DND-41 (cell line): ENCODE data around the gene SNTG2.

Source experiments
- ATAC-seq: fragments of 200-7000 bp; cut with Tn5 transposase; 3 replicates; pipeline ENCODE4 v1.9.1; 2021; ENCODE audit warnings: low read depth; ENCODE audit not compliant: insufficient read depth
- DNase-seq: peaks from one replicate; pipeline ENCODE4 v3.0.0-alpha.2; 2020
- H2AFZ ChIP-seq: 2 replicates; pipeline ENCODE4 v1.6.0; 2012; ENCODE audit warnings: low read depth, low read length
- H3K27ac ChIP-seq: 2 replicates; pipeline ENCODE4 v1.5.1; 2012; ENCODE audit warnings: low read length, inconsistent platforms
- H3K27me3 ChIP-seq: fragments of 200-600 bp; sonication (generic); 2 replicates; pipeline ENCODE4 v1.6.0; 2012; ENCODE audit warnings: low read length, mild to moderate bottlenecking, inconsistent platforms; ENCODE audit not compliant: insufficient read depth, poor library complexity
- H3K36me3 ChIP-seq: 2 replicates; pipeline ENCODE4 v1.5.1; 2012; ENCODE audit warnings: low read length, inconsistent platforms; ENCODE audit not compliant: insufficient read depth
- H3K4me1 ChIP-seq: 2 replicates; pipeline ENCODE4 v1.5.1; 2012; ENCODE audit warnings: mild to moderate bottlenecking, low read length; ENCODE audit not compliant: insufficient read depth
- H3K4me2 ChIP-seq: 2 replicates; pipeline ENCODE4 v1.6.0; 2012; ENCODE audit warnings: mild to moderate bottlenecking, moderate library complexity, low read length, inconsistent platforms; ENCODE audit not compliant: insufficient read depth
- H3K4me3 ChIP-seq, 2 experiments: fragments of 200-600 bp in 1 of 2; shearing (Covaris generic) in 1 of 2; 2 replicates each; pipeline ENCODE4 v1.5.1; 2012 to 2016; ENCODE audit warnings: inconsistent platforms in 2 of 2, low read length in 2 of 2, mild to moderate bottlenecking in 2 of 2, low read depth in 1 of 2, moderate library complexity in 1 of 2
- H3K79me2 ChIP-seq: 2 replicates; pipeline ENCODE4 v1.6.0; 2012; ENCODE audit warnings: low read length, inconsistent platforms; ENCODE audit not compliant: insufficient read depth
- H3K9ac ChIP-seq: 2 replicates; pipeline ENCODE4 v1.6.0; 2012; ENCODE audit warnings: low read depth, mild to moderate bottlenecking, inconsistent platforms, low read length, moderate library complexity
- H3K9me3 ChIP-seq: 2 replicates; pipeline ENCODE4 v1.5.1; 2012; ENCODE audit warnings: low read length, moderate library complexity, mild to moderate bottlenecking, inconsistent platforms; ENCODE audit not compliant: insufficient read depth, severe bottlenecking
- H4K20me1 ChIP-seq: 2 replicates; pipeline ENCODE4 v1.6.0; 2012; ENCODE audit warnings: low read length; ENCODE audit not compliant: insufficient read depth
- EZH2 ChIP-seq: IDR thresholded peaks from 3 replicates; pipeline ENCODE4 v1.6.1; 2012; ENCODE audit warnings: borderline replicate concordance, low read depth, mild to moderate bottlenecking, moderate library complexity, low read length, inconsistent platforms; ENCODE audit not compliant: severe bottlenecking
- TF ChIP-seq, protein P1 (sequence below): IDR thresholded peaks from 2 replicates; pipeline ENCODE4 v1.5.1; 2012; ENCODE audit warnings: borderline replicate concordance, low read length, moderate library complexity, mild to moderate bottlenecking; ENCODE audit not compliant: poor library complexity, severe bottlenecking; ENCODE audit errors: extremely low read depth

SNTG2 gene

GRCh38 chr2:1097101-1097500 is 146.5 kb downstream of the SNTG2 start:
- DNase-seq (no peak), ATAC-seq (no peak)
- Histone ChIP-seq H3K79me2 (no peaks in the 10 kb centered on the region), H3K27ac (no peak overlapping the region), H3K36me3 (peaks cover 17% of the 10 kb centered on the region), H3K9ac (no peak overlapping the region), H4K20me1 (no peaks in the 10 kb centered on the region), H2AFZ (no peak overlapping the region), H3K4me3 (no peak overlapping the region), H3K27me3 (no peaks in the 10 kb centered on the region), H3K4me1 (no peaks in the 10 kb centered on the region), H3K4me2 (no peak overlapping the region), H3K9me3 (no peaks in the 10 kb centered on the region)
- TF ChIP-seq, protein P1, sequence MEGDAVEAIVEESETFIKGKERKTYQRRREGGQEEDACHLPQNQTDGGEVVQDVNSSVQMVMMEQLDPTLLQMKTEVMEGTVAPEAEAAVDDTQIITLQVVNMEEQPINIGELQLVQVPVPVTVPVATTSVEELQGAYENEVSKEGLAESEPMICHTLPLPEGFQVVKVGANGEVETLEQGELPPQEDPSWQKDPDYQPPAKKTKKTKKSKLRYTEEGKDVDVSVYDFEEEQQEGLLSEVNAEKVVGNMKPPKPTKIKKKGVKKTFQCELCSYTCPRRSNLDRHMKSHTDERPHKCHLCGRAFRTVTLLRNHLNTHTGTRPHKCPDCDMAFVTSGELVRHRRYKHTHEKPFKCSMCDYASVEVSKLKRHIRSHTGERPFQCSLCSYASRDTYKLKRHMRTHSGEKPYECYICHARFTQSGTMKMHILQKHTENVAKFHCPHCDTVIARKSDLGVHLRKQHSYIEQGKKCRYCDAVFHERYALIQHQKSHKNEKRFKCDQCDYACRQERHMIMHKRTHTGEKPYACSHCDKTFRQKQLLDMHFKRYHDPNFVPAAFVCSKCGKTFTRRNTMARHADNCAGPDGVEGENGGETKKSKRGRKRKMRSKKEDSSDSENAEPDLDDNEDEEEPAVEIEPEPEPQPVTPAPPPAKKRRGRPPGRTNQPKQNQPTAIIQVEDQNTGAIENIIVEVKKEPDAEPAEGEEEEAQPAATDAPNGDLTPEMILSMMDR = no peak
- no peak for TF ChIP-seq EZH2

DNA sequence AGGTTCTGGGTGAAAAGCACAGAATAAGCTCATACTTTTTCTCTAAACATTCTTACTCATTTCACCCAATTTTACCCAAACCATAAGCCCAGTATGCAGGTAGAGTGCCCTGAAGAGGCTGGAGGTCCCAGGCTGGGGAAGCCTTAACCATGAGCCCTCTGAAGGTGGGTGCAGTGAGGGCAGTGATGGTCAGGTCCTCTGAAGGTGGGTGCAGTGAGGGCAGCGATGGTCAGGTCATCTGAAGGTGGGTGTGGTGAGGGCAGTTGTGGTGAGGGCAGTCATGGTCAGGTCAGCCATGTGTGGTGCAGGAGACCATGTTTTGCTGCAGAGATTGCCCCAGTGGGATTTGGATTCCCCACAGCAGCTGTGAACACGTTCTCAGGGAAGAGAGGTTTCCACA is 148.8 kb downstream of the SNTG2 start:
- H3K4me1 ChIP-seq = no peaks in the 10 kb centered on the region
- DNase-seq (no peak), ATAC-seq (no peak)
- H3K4me2 ChIP-seq = no peak overlapping the region
- peaks cover 25% of the 10 kb centered on the region for H3K36me3 ChIP-seq
- TF ChIP-seq, protein P1 = no peak
- no peak overlapping the region for H2AFZ ChIP-seq
- H3K9me3 ChIP-seq = no peaks in the 10 kb centered on the region
- H3K27me3 ChIP-seq = no peaks in the 10 kb centered on the region
- no peak overlapping the region for H3K4me3 ChIP-seq
- H3K79me2 ChIP-seq = no peaks in the 10 kb centered on the region
- H3K9ac ChIP-seq = no peak overlapping the region
- H4K20me1 ChIP-seq = no peaks in the 10 kb centered on the region
- H3K27ac ChIP-seq = no peak overlapping the region

- Histone ChIP-seq H3K4me2 (no peak overlapping the region), H3K79me2 (no peaks in the 10 kb centered on the region), H4K20me1 (no peaks in the 10 kb centered on the region), H3K9ac (no peak overlapping the region), H3K4me1 (no peaks in the 10 kb centered on the region), H3K9me3 (no peaks in the 10 kb centered on the region), H3K4me3 (no peak overlapping the region), H3K27ac (no peak overlapping the region), H3K27me3 (no peaks in the 10 kb centered on the region), H3K36me3 (peaks cover 37% of the 10 kb centered on the region), H2AFZ (no peak overlapping the region)
- TF ChIP-seq, protein P1 = no peak
- TF ChIP-seq EZH2 = no peak
- ATAC-seq (no peak), DNase-seq (no peak)
Measured at GRCh38 chr2:1101011-1101782, 150.5 kb downstream of the SNTG2 start.
